ENCODE results near the gene PCDHGA2.

- TF ChIP-seq E2F6 (IDR thresholded peaks at IDR 0.05; ENCODE audit: borderline replicate concordance in 1 of 2, extremely low read depth in 1 of 2, insufficient read depth in 1 of 2, insufficient read length in 1 of 2, low read depth in 1 of 2, low read length in 1 of 2, poor library complexity in 1 of 2, severe bottlenecking in 1 of 2) (no peak), ELK1 (CRISPR knock-in tag; IDR thresholded peaks at IDR 0.05) (no peak), CTCF (IDR thresholded peaks at IDR 0.05 in 2 of 3, conservative IDR thresholded peaks at IDR 0.05 in 1 of 3; ENCODE audit: insufficient read depth in 2 of 3, low read depth in 1 of 3, low read length in 3 of 3) (no peak), EHMT2 (IDR thresholded peaks at IDR 0.05) (no peak), SUPT5H (IDR thresholded peaks at IDR 0.05) (no peak), YY1 (IDR thresholded peaks at IDR 0.05; ENCODE audit: borderline replicate concordance in 1 of 3, control insufficient read depth in 1 of 3, extremely low read depth in 1 of 3, insufficient read depth in 3 of 3, insufficient read length in 1 of 3, insufficient replicate concordance in 2 of 3, low read depth in 1 of 3, low read length in 2 of 3) (no peak), ZBTB49 (CRISPR knock-in tag; IDR thresholded peaks at IDR 0.05; ENCODE audit: borderline replicate concordance) (no peak), NKRF (IDR thresholded peaks at IDR 0.05; ENCODE audit: borderline replicate concordance) (no peak), ZNF24 (IDR thresholded peaks at IDR 0.05) (no peak)
Observed at GRCh38 chr5:141328231-141328630, 10.3 kb upstream of the PCDHGA2 start.
